OCI-LY7 (cell line): Measurements from ENCODE around the gene TJP1. TPM values are rescaled to one million over a fixed set of nuclear protein-coding genes. Genes with fewer than 3 reads are reported as not detected.

ENCODE experiments used
- BruUV-seq: library from RNA; stranded (reverse); fragments of 400-500 nt; replicated peaks from 2 replicates; lab custom pipeline; 2021; lab: Mats Ljungman, UMichigan
- CTCF ChIA-PET: fragments of 300-600 bp; sonication (Branson Sonifier 250); formaldehyde crosslinking; loops from one replicate; lab custom pipeline; 2022; ENCODE audit warnings: antibody characterized with exemption; ENCODE audit not compliant: unreplicated experiment; lab: Charles Lee
- POLR2A ChIA-PET: fragments of 300-600 bp; sonication (Branson Sonifier 250); formaldehyde crosslinking; loops from one replicate; lab custom pipeline; 2022; ENCODE audit warnings: antibody characterized with exemption; lab: Charles Lee
- DNase-seq: peaks from one replicate; pipeline ENCODE4 v3.0.0-alpha.2; 2015; ENCODE audit warnings: low spot score
- H2AFZ ChIP-seq: fragments of 200-600 bp; sonication (generic), shearing (Covaris generic); 2 replicates; pipeline ENCODE4 v1.6.1; 2014; ENCODE audit warnings: mild to moderate bottlenecking, antibody characterized with exemption, low read length, moderate library complexity
- H3K27ac ChIP-seq: fragments of 200-600 bp; sonication (generic); 2 replicates; pipeline ENCODE4 v1.5.1; 2014; ENCODE audit warnings: mixed run types, low read depth, mild to moderate bottlenecking, moderate library complexity, low read length, inconsistent platforms; ENCODE audit not compliant: poor library complexity, severe bottlenecking
- H3K36me3 ChIP-seq: fragments of 200-600 bp; sonication (generic); 2 replicates; pipeline ENCODE4 v1.6.1; 2014; ENCODE audit warnings: mild to moderate bottlenecking, antibody characterized with exemption, low read length, moderate library complexity, mixed read lengths; ENCODE audit not compliant: insufficient read depth
- H3K4me1 ChIP-seq: fragments of 200-600 bp; sonication (generic); 2 replicates; pipeline ENCODE4 v1.5.1; 2014; ENCODE audit warnings: mild to moderate bottlenecking, low read length; ENCODE audit not compliant: insufficient read depth, poor library complexity, severe bottlenecking
- H3K4me2 ChIP-seq: fragments of 200-600 bp; sonication (generic); 2 replicates; pipeline ENCODE4 v1.6.1; 2014; ENCODE audit warnings: mild to moderate bottlenecking, low read length
- H3K4me3 ChIP-seq: fragments of 200-600 bp; sonication (generic); 2 replicates; pipeline ENCODE4 v1.5.1; 2014; ENCODE audit warnings: mild to moderate bottlenecking, low read depth, low read length; ENCODE audit not compliant: poor library complexity, severe bottlenecking
- H3K79me2 ChIP-seq: fragments of 200-600 bp; sonication (generic); 2 replicates; pipeline ENCODE4 v1.6.1; 2016; ENCODE audit warnings: low read depth, mild to moderate bottlenecking, low read length, moderate library complexity, mixed read lengths; ENCODE audit not compliant: insufficient read depth
- H3K9me2 ChIP-seq: fragments of 200-600 bp; sonication (generic); 2 replicates; pipeline ENCODE4 v1.6.1; 2016; ENCODE audit warnings: mild to moderate bottlenecking, low read length, mixed read lengths; ENCODE audit not compliant: insufficient read depth
- H3K9me3 ChIP-seq: fragments of 200-600 bp; sonication (generic); 2 replicates; pipeline ENCODE4 v1.6.1; 2014; ENCODE audit warnings: mild to moderate bottlenecking, mixed run types, low read length, mixed read lengths
- H4K20me1 ChIP-seq: fragments of 200-600 bp; sonication (generic); 2 replicates; pipeline ENCODE4 v1.6.1; 2014; ENCODE audit warnings: mild to moderate bottlenecking, antibody characterized with exemption, low read length, moderate library complexity, mixed read lengths; ENCODE audit not compliant: insufficient read depth
- CTCF ChIP-seq: fragments of 200-600 bp; sonication (generic); conservative IDR thresholded peaks from 2 replicates; pipeline ENCODE4 v1.5.1; 2014; ENCODE audit warnings: mild to moderate bottlenecking, antibody characterized with exemption, low read length, moderate library complexity, mixed read lengths
- EZH2phosphoT487 ChIP-seq: fragments of 200-600 bp; sonication (generic); IDR thresholded peaks from 2 replicates; pipeline ENCODE4 v1.6.1; 2018; ENCODE audit warnings: low read depth, borderline replicate concordance, mild to moderate bottlenecking, mixed run types, antibody characterized with exemption, low read length, moderate library complexity, mixed read lengths
- intact Hi-C: fragments of 100-400 bp; cut with micrococcal nuclease; formaldehyde crosslinking; loops from one replicate; pipeline ENCODE4 v1.10.0; 2022; ENCODE audit not compliant: unreplicated experiment
- total RNA-seq, 2 experiments: library from RNA; depleted of rRNA in 1 of 2; stranded (reverse); fragments of >200 nt in 1 of 2; shearing (Covaris generic) in 1 of 2; gene quantifications; 2 replicates each; pipeline ENCODE4 v1.2.3, GENCODE V29; 2014 to 2022

The TJP1 gene
- total RNA-seq, 2 experiments from 2014 or later: 0.19 to 0.32 TPM

- Histone ChIP-seq H2AFZ (no peak overlapping the region), H3K4me3 (no peak overlapping the region), H3K9me2 (no peaks in the 10 kb centered on the region), H3K36me3 (no peaks in the 10 kb centered on the region), H4K20me1 (no peaks in the 10 kb centered on the region), H3K9me3 (no peaks in the 10 kb centered on the region), H3K4me1 (no peaks in the 10 kb centered on the region), H3K4me2 (no peak overlapping the region), H3K27ac (no peak overlapping the region), H3K79me2 (no peaks in the 10 kb centered on the region)
- no peak for DNase-seq
- POLR2A ChIA-PET: interaction anchor here (0.6 to 1.1 kb wide), 2 partner anchors 11 to 54 kb away, joined by 3 read pairs; no protein-coding TSS in a partner anchor
- TF ChIP-seq CTCF (no peak), EZH2phosphoT487 (no peak)
- intact Hi-C loops: loop anchor here (2.0 kb wide), 1 partner anchor 39 kb away; no protein-coding TSS in a partner anchor
- CTCF ChIA-PET: no interaction called here
- no TSS peak for BruUV-seq
Measured at GRCh38 chr15:29862271-29862670, 40.0 kb upstream of the TJP1 start.

DNA sequence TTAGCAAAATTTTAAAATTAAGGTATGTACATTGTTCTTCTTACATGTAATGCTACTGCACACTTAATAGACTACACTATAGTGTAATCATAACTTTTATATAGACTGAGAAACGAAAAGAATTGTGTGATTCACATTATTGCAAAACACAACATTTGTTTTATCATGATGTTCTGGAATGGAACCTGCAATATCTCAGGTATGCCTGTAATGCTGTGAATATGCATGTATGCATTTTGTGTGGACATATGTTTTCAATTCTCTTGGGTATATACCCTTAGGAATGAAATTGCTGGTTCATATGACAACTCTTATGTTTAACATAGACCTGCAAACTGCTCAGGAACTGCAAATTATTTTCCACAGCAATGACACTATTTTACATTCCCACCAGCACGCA, 38.6 kb upstream of the TJP1 start:
- intact Hi-C loops: no loop called here
- CTCF ChIA-PET: no interaction called here
- no peak overlapping the region for H3K4me3 ChIP-seq

More for the DNA sequence above, 38.6 kb upstream of the TJP1 start:
- H3K27ac ChIP-seq: no peak overlapping the region
- no peak overlapping the region for H3K4me2 ChIP-seq
- POLR2A ChIA-PET: no interaction called here
- H3K9me2 ChIP-seq: no peaks in the 10 kb centered on the region
- no peaks in the 10 kb centered on the region for H3K79me2 ChIP-seq
- no peaks in the 10 kb centered on the region for H3K36me3 ChIP-seq
- no peaks in the 10 kb centered on the region for H3K4me1 ChIP-seq
- TF ChIP-seq EZH2phosphoT487 (no peak), CTCF (no peak)
- no peak for DNase-seq
- H2AFZ ChIP-seq: no peak overlapping the region
- H3K9me3 ChIP-seq: no peaks in the 10 kb centered on the region
- H4K20me1 ChIP-seq: no peaks in the 10 kb centered on the region
- no TSS peak for BruUV-seq
